Stimulated activated CD4-positive, alpha-beta T cell treated with anti-CD3 and anti-CD28 coated beads, Interleukin-4, amount 100 ng/mL, for 1 hour (primary cell): ENCODE data around the gene SATB2.

ENCODE experiments used
- DNase-seq: peaks from one replicate; pipeline ENCODE4 v3.0.0-alpha.2; 2020

The SATB2 gene

GRCh38 chr2:199452260-199452990, 5.3 kb downstream of the SATB2 start:
- DNase-seq, result no peak

GRCh38 chr2:199449956-199450355, 7.8 kb downstream of the SATB2 start:
- no peak for DNase-seq

- DNase-seq, result no peak
Observed at GRCh38 chr2:199449455-199449854, 8.3 kb downstream of the SATB2 start.

- DNase-seq, result no peak
Observed at GRCh38 chr2:199446996-199447576, 10.7 kb downstream of the SATB2 start.

GRCh38 chr2:199444749-199445148, 13.0 kb downstream of the SATB2 start:
- no peak for DNase-seq

GRCh38 chr2:199443589-199444130, 14.1 kb downstream of the SATB2 start:
- no peak for DNase-seq

GRCh38 chr2:199442173-199442572, 15.6 kb downstream of the SATB2 start:
- no peak for DNase-seq

GRCh38 chr2:199441759-199442158, 16.0 kb downstream of the SATB2 start:
- DNase-seq, result no peak

GRCh38 chr2:199440118-199440517, 17.6 kb downstream of the SATB2 start:
- DNase-seq, result no peak

- DNase-seq, result no peak
Observed at GRCh38 chr2:199439542-199439941, 18.2 kb downstream of the SATB2 start.

GRCh38 chr2:199439066-199439465, 18.7 kb downstream of the SATB2 start:
- no peak for DNase-seq

GRCh38 chr2:199434555-199434954, 23.2 kb downstream of the SATB2 start:
- no peak for DNase-seq

GRCh38 chr2:199433204-199433832, 24.4 kb downstream of the SATB2 start:
- no peak for DNase-seq

GRCh38 chr2:199431746-199432213, 26.0 kb downstream of the SATB2 start:
- DNase-seq, result no peak

GRCh38 chr2:199430214-199430613, 27.5 kb downstream of the SATB2 start:
- no peak for DNase-seq

GRCh38 chr2:199428291-199428690, 29.4 kb downstream of the SATB2 start:
- no peak for DNase-seq

- DNase-seq, result no peak
Observed at GRCh38 chr2:199424160-199424559, 33.6 kb downstream of the SATB2 start.

GRCh38 chr2:199419428-199419827, 38.3 kb downstream of the SATB2 start:
- no peak for DNase-seq

GRCh38 chr2:199414465-199414864, 43.3 kb downstream of the SATB2 start:
- no peak for DNase-seq

GRCh38 chr2:199414001-199414400, 43.7 kb downstream of the SATB2 start:
- DNase-seq, result no peak

- DNase-seq, result no peak
Observed at GRCh38 chr2:199409759-199410529, 47.8 kb downstream of the SATB2 start.

GRCh38 chr2:199407421-199407820, 50.3 kb downstream of the SATB2 start:
- DNase-seq, result no peak

- DNase-seq, result no peak
Observed at GRCh38 chr2:199405241-199405640, 52.5 kb downstream of the SATB2 start.
